ENCODE results near the gene RPH3AL. TPM values are rescaled to one million over a fixed set of nuclear protein-coding genes. Genes with fewer than 3 reads are reported as not detected.

RPH3AL gene
- total RNA-seq, 1 donor from 2014 or later: 22.3 TPM

DNA sequence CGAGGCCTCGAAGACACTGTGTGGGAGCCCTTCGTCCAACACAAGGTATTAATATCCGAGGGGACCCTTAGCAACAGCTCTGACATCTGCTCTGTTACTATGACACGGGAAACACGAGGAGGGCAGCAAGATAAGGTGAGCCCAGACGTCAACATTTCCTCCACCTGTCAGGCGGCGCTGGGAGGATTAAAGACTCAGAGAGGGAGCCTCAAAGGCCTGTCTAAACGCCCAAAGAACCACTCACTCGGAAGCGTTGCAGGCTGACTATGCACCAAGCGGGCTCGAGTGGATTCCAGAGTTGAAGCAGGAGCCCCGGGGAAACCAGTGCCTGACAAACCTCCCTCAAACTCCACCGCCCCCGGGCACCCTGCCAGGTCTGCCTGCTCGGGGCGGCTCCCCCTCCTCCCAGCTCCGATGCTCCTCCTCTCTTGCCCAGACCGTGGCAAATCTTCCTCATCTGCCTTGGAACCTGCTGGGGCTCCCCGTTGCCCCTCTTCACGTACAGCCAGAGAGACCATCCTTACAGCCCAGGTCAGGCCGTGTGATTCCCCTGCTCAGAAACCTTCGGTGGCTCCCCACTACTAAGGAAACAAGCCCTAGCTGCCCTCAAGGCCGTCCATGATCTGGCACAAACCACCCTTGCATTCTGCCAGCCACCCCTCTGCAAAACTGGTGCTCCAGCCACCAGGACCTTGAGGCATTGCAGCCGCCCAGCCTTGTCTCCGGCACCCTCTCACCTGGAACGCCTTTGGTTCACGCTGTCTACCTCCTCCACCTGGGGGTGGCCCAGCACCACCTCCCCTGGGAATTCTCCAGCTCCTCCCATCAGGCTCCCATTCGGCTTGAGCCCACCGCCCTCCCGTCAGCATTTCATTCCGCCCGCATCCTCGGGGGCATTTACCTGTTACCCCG lies 16.2 kb downstream of the RPH3AL start:
- H3K4me3 Mint-ChIP-seq (ENCODE audit: unreplicated experiment): no peak overlapping the region
- H3K36me3 Mint-ChIP-seq (ENCODE audit: unreplicated experiment): no peaks in the 10 kb centered on the region
- peaks cover 40% of the 10 kb centered on the region for H3K4me1 Mint-ChIP-seq (ENCODE audit: low read depth, unreplicated experiment)
- TF ChIP-seq, protein P1, sequence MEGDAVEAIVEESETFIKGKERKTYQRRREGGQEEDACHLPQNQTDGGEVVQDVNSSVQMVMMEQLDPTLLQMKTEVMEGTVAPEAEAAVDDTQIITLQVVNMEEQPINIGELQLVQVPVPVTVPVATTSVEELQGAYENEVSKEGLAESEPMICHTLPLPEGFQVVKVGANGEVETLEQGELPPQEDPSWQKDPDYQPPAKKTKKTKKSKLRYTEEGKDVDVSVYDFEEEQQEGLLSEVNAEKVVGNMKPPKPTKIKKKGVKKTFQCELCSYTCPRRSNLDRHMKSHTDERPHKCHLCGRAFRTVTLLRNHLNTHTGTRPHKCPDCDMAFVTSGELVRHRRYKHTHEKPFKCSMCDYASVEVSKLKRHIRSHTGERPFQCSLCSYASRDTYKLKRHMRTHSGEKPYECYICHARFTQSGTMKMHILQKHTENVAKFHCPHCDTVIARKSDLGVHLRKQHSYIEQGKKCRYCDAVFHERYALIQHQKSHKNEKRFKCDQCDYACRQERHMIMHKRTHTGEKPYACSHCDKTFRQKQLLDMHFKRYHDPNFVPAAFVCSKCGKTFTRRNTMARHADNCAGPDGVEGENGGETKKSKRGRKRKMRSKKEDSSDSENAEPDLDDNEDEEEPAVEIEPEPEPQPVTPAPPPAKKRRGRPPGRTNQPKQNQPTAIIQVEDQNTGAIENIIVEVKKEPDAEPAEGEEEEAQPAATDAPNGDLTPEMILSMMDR (IDR thresholded peaks at IDR 0.05; ENCODE audit: partially characterized antibody, unreplicated experiment): no peak
- peaks cover 9% of the 10 kb centered on the region for H3K27me3 Mint-ChIP-seq (ENCODE audit: unreplicated experiment)
- no peak overlapping the region for H3K27ac Mint-ChIP-seq (ENCODE audit: unreplicated experiment)
- H3K9me3 Mint-ChIP-seq (ENCODE audit: unreplicated experiment): peaks cover 8% of the 10 kb centered on the region
- DNase-seq: no peak

DNA sequence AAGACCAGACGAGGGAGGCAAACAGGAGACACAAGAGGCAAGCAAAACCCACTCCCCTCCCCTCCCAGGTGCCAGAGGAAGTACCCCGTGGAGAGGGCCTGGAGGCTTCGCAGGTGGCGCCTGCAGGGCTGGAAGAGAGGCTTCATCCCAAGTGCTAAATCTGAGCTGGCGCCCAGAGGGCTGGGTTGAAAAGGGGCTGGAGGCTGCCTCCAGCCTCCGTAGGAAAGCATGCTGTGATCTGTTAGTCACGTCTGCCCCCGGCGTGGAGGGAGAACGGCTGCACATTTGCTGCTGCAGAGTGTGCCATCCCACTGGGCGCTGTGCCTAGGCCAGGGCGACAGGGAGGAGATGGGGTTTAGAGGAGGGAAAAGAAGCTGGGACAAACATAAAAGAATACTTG lies 16.9 kb downstream of the RPH3AL start:
- H3K27me3 Mint-ChIP-seq (ENCODE audit: unreplicated experiment): peaks cover 4% of the 10 kb centered on the region
- H3K36me3 Mint-ChIP-seq (ENCODE audit: unreplicated experiment): no peaks in the 10 kb centered on the region
- no peak overlapping the region for H3K4me3 Mint-ChIP-seq (ENCODE audit: unreplicated experiment)
- TF ChIP-seq, protein P1 (IDR thresholded peaks at IDR 0.05; ENCODE audit: partially characterized antibody, unreplicated experiment): no peak
- H3K27ac Mint-ChIP-seq (ENCODE audit: unreplicated experiment): no peak overlapping the region
- peaks cover 44% of the 10 kb centered on the region for H3K4me1 Mint-ChIP-seq (ENCODE audit: low read depth, unreplicated experiment)
- H3K9me3 Mint-ChIP-seq (ENCODE audit: unreplicated experiment): peaks cover 3% of the 10 kb centered on the region
- DNase-seq: no peak

DNA sequence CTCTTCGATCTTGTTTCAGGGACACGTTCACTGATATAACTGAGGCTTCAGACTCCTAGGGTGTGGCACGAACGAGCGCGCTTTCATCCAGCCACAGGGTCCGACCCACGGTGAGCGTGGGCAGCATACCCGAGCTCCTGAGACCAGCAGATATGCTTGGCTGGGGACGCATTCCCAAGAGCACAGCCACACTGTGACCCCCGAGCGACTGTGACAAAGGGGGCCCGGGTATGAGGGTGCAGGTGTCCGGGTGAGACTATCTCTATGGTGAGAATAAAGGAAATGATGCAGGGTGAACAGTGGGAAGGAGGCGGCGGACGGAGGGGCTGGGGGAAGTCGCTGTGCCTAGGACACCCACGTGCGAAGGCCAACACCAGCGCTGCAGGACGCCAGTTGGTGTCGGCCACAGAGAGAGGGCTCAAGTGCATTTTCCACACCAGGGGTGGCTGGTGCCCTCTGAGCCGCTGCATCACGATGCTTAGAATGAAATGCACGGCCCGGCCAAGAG lies 17.6 kb downstream of the RPH3AL start:
- Mint-ChIP-seq H3K4me1 (ENCODE audit: low read depth, unreplicated experiment) (peaks cover 46% of the 10 kb centered on the region), H3K4me3 (ENCODE audit: unreplicated experiment) (no peak overlapping the region), H3K27me3 (ENCODE audit: unreplicated experiment) (peaks cover 4% of the 10 kb centered on the region), H3K27ac (ENCODE audit: unreplicated experiment) (no peak overlapping the region), H3K36me3 (ENCODE audit: unreplicated experiment) (no peaks in the 10 kb centered on the region), H3K9me3 (ENCODE audit: unreplicated experiment) (peaks cover 4% of the 10 kb centered on the region)
- DNase-seq: no peak
- TF ChIP-seq, protein P1 (IDR thresholded peaks at IDR 0.05; ENCODE audit: partially characterized antibody, unreplicated experiment): no peak

DNA sequence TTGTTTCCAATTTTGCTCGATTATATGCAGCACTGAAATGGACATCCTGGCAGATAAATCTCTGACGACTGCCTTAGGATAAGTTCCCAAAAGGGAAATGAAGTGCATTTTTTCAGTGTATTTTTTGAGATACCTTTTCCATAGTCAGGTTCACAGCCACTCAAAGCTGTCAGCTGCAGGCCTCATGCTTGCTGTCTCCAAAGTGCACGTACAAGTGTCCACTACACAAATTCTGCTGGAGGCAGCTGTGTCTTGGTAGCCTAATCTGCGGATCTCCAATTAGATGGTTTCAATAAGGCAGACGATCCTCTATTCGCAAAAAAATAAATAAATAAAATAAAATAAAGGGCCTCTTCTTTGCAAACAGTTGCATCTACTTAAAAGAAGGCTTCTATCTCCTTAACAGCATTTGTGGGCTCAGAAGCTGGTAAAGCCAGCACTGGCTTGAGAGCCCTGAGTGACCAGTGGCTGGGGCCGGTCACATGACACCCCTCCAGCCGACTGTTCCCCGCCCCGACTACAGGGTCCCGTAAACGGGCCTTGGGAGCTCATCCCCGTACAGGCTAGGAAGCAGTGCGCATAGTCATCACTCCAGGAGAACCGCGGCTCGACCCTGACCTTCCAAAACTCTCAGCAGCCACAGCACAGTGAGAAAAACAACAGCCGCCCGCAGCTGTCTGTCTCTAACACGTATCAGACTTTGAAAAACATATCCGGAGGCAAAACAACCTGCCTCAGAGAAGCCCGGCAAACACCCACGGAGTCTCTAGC lies 18.8 kb downstream of the RPH3AL start:
- Mint-ChIP-seq H3K9me3 (ENCODE audit: unreplicated experiment) (peaks cover 5% of the 10 kb centered on the region), H3K27me3 (ENCODE audit: unreplicated experiment) (peaks cover 4% of the 10 kb centered on the region), H3K4me1 (ENCODE audit: low read depth, unreplicated experiment) (peaks cover 41% of the 10 kb centered on the region), H3K4me3 (ENCODE audit: unreplicated experiment) (peak overlapping the region; percentile 73), H3K36me3 (ENCODE audit: unreplicated experiment) (no peaks in the 10 kb centered on the region), H3K27ac (ENCODE audit: unreplicated experiment) (peak overlapping the region; percentile 67)
- TF ChIP-seq, protein P1 (IDR thresholded peaks at IDR 0.05; ENCODE audit: partially characterized antibody, unreplicated experiment): no peak
- DNase-seq: peak; percentile 46
